H1 (cell line): Measurements from ENCODE around the gene SEC16A. TPM values are rescaled to one million over a fixed set of nuclear protein-coding genes. Genes with fewer than 3 reads are reported as not detected.

ENCODE experiments used
- CTCF ChIA-PET: fragments of 300-600 bp; sonication (Branson Sonifier 250); formaldehyde crosslinking; loops from one replicate; lab custom pipeline; 2021; ENCODE audit not compliant: partially characterized antibody; lab: Charles Lee
- POLR2A ChIA-PET: fragments of 300-600 bp; sonication (Branson Sonifier 250); formaldehyde crosslinking; loops from one replicate; lab custom pipeline; 2021; ENCODE audit warnings: inconsistent platforms; ENCODE audit not compliant: partially characterized antibody; lab: Charles Lee
- DNase-seq, 2 experiments: peaks; one replicate each; pipeline versions ENCODE4 v3.0.0 to v3.0.0-alpha.2; 2010 to 2022; ENCODE audit warnings: low spot score in 2 of 2, low read depth in 1 of 2, mixed read lengths in 1 of 2
- FAIRE-seq: peaks from 2 replicates; lab custom pipeline; 2011; peaks lifted over from hg19 to GRCh38; lab: Jason Lieb, UNC
- H2AFZ ChIP-seq: 2 replicates; pipeline ENCODE4 v1.8.1; 2012; ENCODE audit warnings: low read length, inconsistent platforms
- H2AK5ac ChIP-seq: 2 replicates; pipeline ENCODE4 v1.6.1; 2013; ENCODE audit warnings: low read depth, low read length
- H2BK120ac ChIP-seq: replicated peaks from 2 replicates; pipeline ENCODE3; 2013; ENCODE audit warnings: low read depth, low read length, inconsistent platforms
- H2BK12ac ChIP-seq: 2 replicates; pipeline ENCODE4 v1.6.1; 2013; ENCODE audit warnings: low read depth, low read length
- H2BK15ac ChIP-seq: 2 replicates; pipeline ENCODE4 v1.6.1; 2013; ENCODE audit warnings: low read length
- H2BK20ac ChIP-seq: 2 replicates; pipeline ENCODE4 v1.6.1; 2013; ENCODE audit warnings: low read length
- H2BK5ac ChIP-seq: 2 replicates; pipeline ENCODE4 v1.6.1; 2013; ENCODE audit warnings: low read depth, low read length
- H3K14ac ChIP-seq: 2 replicates; pipeline ENCODE4 v1.6.1; 2013; ENCODE audit warnings: inconsistent platforms; ENCODE audit not compliant: insufficient read length
- H3K18ac ChIP-seq: 2 replicates; pipeline ENCODE4 v1.6.1; 2013; ENCODE audit warnings: low read length; ENCODE audit errors: extremely low read depth
- H3K23ac ChIP-seq: 2 replicates; pipeline ENCODE4 v1.6.1; 2013; ENCODE audit warnings: inconsistent platforms; ENCODE audit not compliant: insufficient read length
- H3K23me2 ChIP-seq: 2 replicates; pipeline ENCODE4 v1.6.1; 2013; ENCODE audit warnings: low read depth, low read length
- H3K27ac ChIP-seq: 2 replicates; pipeline ENCODE4 v1.6.1; 2011; ENCODE audit warnings: low read depth, low read length, inconsistent platforms
- H3K27me3 ChIP-seq, 4 experiments: replicated peaks in 1 of 4; 1 replicate in 1 of 4; 2 replicates in 3 of 4; pipeline versions ENCODE4 v1.6.1 to v1.8.1; 2011 to 2013; ENCODE audit warnings: low read length in 3 of 4, mild to moderate bottlenecking in 3 of 4, inconsistent platforms in 2 of 4, mixed read lengths in 2 of 4, moderate library complexity in 1 of 4; ENCODE audit not compliant: control insufficient read depth in 3 of 4, insufficient read depth in 3 of 4; ENCODE audit errors: extremely low read depth in 1 of 4
- H3K36me3 ChIP-seq, 4 experiments: 2 replicates each; pipeline versions ENCODE4 v1.6.1 to v1.8.1; 2011 to 2013; ENCODE audit warnings: mild to moderate bottlenecking in 4 of 4, low read length in 3 of 4, moderate library complexity in 2 of 4, control low read depth in 1 of 4, inconsistent platforms in 1 of 4; ENCODE audit not compliant: insufficient read depth in 4 of 4, control insufficient read depth in 2 of 4
- H3K4ac ChIP-seq: replicated peaks from 2 replicates; pipeline ENCODE3; 2013; ENCODE audit warnings: low read length, low read depth, mixed read lengths, inconsistent platforms; ENCODE audit not compliant: insufficient read length
- H3K4me1 ChIP-seq, 4 experiments: replicated peaks in 1 of 4; 1 replicate in 1 of 4; 2 replicates in 3 of 4; pipeline versions ENCODE4 v1.6.1 to v1.8.1; 2011 to 2013; ENCODE audit warnings: low read length in 3 of 4, inconsistent platforms in 2 of 4, mixed read lengths in 1 of 4; ENCODE audit not compliant: insufficient read depth in 4 of 4, control insufficient read depth in 3 of 4
- H3K4me2 ChIP-seq, 2 experiments: 2 replicates each; pipeline versions ENCODE4 v1.6.1 to v1.8.1; 2011 to 2013; ENCODE audit warnings: low read depth in 2 of 2, low read length in 2 of 2, control low read depth in 1 of 2, inconsistent platforms in 1 of 2, mild to moderate bottlenecking in 1 of 2; ENCODE audit not compliant: insufficient read depth in 1 of 2
- H3K4me3 ChIP-seq, 4 experiments: fragments of 200-600, 300-600 bp in 1 of 4; sonication (generic), shearing (Covaris generic), sonication (Bioruptor Twin) in 1 of 4; 2 replicates each; pipeline versions ENCODE4 v1.5.1 to v1.8.1; 2011 to 2016; ENCODE audit warnings: low read length in 4 of 4, low read depth in 3 of 4, control low read depth in 2 of 4, inconsistent platforms in 2 of 4, mild to moderate bottlenecking in 2 of 4, mixed read lengths in 1 of 4, moderate library complexity in 1 of 4; ENCODE audit not compliant: insufficient read depth in 2 of 4; ENCODE audit errors: extremely low read depth in 1 of 4
- H3K56ac ChIP-seq: replicated peaks from 2 replicates; pipeline ENCODE3; 2013; ENCODE audit warnings: low read depth, mild to moderate bottlenecking, mixed read lengths, low read length, inconsistent platforms; ENCODE audit not compliant: insufficient read length
- H3K79me1 ChIP-seq: 2 replicates; pipeline ENCODE4 v1.6.1; 2013; ENCODE audit warnings: low read depth, low read length, control low read depth
- H3K79me2 ChIP-seq, 2 experiments: 2 replicates each; pipeline versions ENCODE4 v1.6.1 to v1.8.1; 2012 to 2013; ENCODE audit warnings: low read length in 2 of 2, mild to moderate bottlenecking in 2 of 2, inconsistent platforms in 1 of 2; ENCODE audit not compliant: insufficient read depth in 2 of 2, control insufficient read depth in 1 of 2
- H3K9ac ChIP-seq, 4 experiments: replicated peaks in 1 of 4; 1 replicate in 1 of 4; 2 replicates in 3 of 4; pipeline versions ENCODE4 v1.6.1 to v1.8.1; 2011 to 2013; ENCODE audit warnings: low read depth in 3 of 4, low read length in 3 of 4, control low read depth in 2 of 4, mild to moderate bottlenecking in 2 of 4, moderate library complexity in 2 of 4, inconsistent platforms in 1 of 4; ENCODE audit errors: extremely low read depth in 1 of 4
- H3K9me3 ChIP-seq, 2 experiments: 2 replicates each; pipeline versions ENCODE4 v1.6.1 to v1.8.1; 2012 to 2013; ENCODE audit warnings: mild to moderate bottlenecking in 2 of 2, moderate library complexity in 2 of 2, control low read depth in 1 of 2, inconsistent platforms in 1 of 2, low read depth in 1 of 2, low read length in 1 of 2, mixed read lengths in 1 of 2; ENCODE audit not compliant: insufficient read depth in 2 of 2
- H4K20me1 ChIP-seq, 2 experiments: replicated peaks in 1 of 2; 2 replicates each; pipeline versions ENCODE3 to v1.8.1; 2011 to 2013; ENCODE audit warnings: inconsistent platforms in 2 of 2, low read length in 2 of 2, mild to moderate bottlenecking in 1 of 2; ENCODE audit not compliant: insufficient read depth in 2 of 2, control insufficient read depth in 1 of 2
- H4K5ac ChIP-seq: 2 replicates; pipeline ENCODE4 v1.6.1; 2013; ENCODE audit warnings: low read length, low read depth, mixed read lengths, inconsistent platforms; ENCODE audit not compliant: insufficient read length
- H4K8ac ChIP-seq: 2 replicates; pipeline ENCODE4 v1.8.0; 2013; ENCODE audit warnings: mild to moderate bottlenecking, moderate library complexity, low read length, inconsistent platforms; ENCODE audit not compliant: insufficient read depth; ENCODE audit errors: extremely low read depth
- H4K91ac ChIP-seq: replicated peaks from 2 replicates; pipeline ENCODE3; 2013; ENCODE audit warnings: low read length, mixed read lengths, inconsistent platforms; ENCODE audit not compliant: insufficient read length
- CBX8 ChIP-seq: fragments of 300-800, 300-1000 bp; sonication (generic); IDR thresholded peaks from 2 replicates; pipeline ENCODE4 v1.7.1; 2016; ENCODE audit warnings: low read depth, low read length, borderline replicate concordance
- CTBP2 ChIP-seq: IDR thresholded peaks from 2 replicates; pipeline ENCODE4 v1.7.0; 2011; ENCODE audit warnings: borderline replicate concordance, mild to moderate bottlenecking, moderate library complexity, mixed read lengths, low read length; ENCODE audit not compliant: insufficient read depth, insufficient read length
- GABPA ChIP-seq: IDR thresholded peaks from 2 replicates; pipeline ENCODE4 v1.6.1; 2011; ENCODE audit warnings: mild to moderate bottlenecking, low read length, moderate library complexity, borderline replicate concordance; ENCODE audit not compliant: insufficient read depth
- JUN ChIP-seq: IDR thresholded peaks from 2 replicates; pipeline ENCODE4 v1.6.1; 2011; ENCODE audit warnings: low read depth, mild to moderate bottlenecking, improper control_type of control experiment, low read length
- MAX ChIP-seq: IDR thresholded peaks from 2 replicates; pipeline ENCODE4 v1.6.1; 2012; ENCODE audit warnings: inconsistent platforms
- RBBP5 ChIP-seq: IDR thresholded peaks from 2 replicates; pipeline ENCODE4 v1.7.1; 2012; ENCODE audit warnings: low read depth, mild to moderate bottlenecking, inconsistent platforms, low read length, moderate library complexity, borderline replicate concordance
- RFX5 ChIP-seq: IDR thresholded peaks from 2 replicates; pipeline ENCODE4 v1.6.1; 2011; ENCODE audit warnings: low read depth, low read length, improper control_type of control experiment, borderline replicate concordance
- SIX5 ChIP-seq: IDR thresholded peaks from 2 replicates; pipeline ENCODE4 v1.6.1; 2011; ENCODE audit warnings: mild to moderate bottlenecking, low read depth, low read length
- SUZ12 ChIP-seq: fragments of 200-600 bp; sonication (generic); IDR thresholded peaks from 2 replicates; pipeline ENCODE4 v1.6.1; 2012; ENCODE audit warnings: mild to moderate bottlenecking, inconsistent platforms, low read length, moderate library complexity, mixed read lengths
- TCF12 ChIP-seq: IDR thresholded peaks from 2 replicates; pipeline ENCODE4 v1.6.1; 2011; ENCODE audit warnings: low read depth, mild to moderate bottlenecking, low read length
- USF2 ChIP-seq: IDR thresholded peaks from 2 replicates; pipeline ENCODE4 v1.6.1; 2011; ENCODE audit warnings: low read length, improper control_type of control experiment
- YY1 ChIP-seq: IDR thresholded peaks from 2 replicates; pipeline ENCODE4 v1.6.1; 2011; ENCODE audit warnings: low read depth, mild to moderate bottlenecking, low read length
- WGBS, 2 experiments: shearing (Covaris generic) in 1 of 2; methylation state at CpG; one replicate each; pipeline versions ENCODE4 v1.1.6 to v1.1.7; 2013 to 2015; ENCODE audit warnings: low lambda C conversion rate in 2 of 2, mixed read lengths in 2 of 2, inconsistent platforms in 1 of 2, low coverage in 1 of 2, missing lambda C conversion rate in 1 of 2; ENCODE audit not compliant: insufficient replicate concordance in 2 of 2, insufficient coverage in 1 of 2, insufficient read length in 1 of 2; ENCODE audit errors: extremely low coverage in 1 of 2, missing lambda C conversion rate in 1 of 2; 5-methylcytosine and 5-hydroxymethylcytosine counted together
- polyA plus RNA-seq, 7 experiments: library from polyadenylated mRNA; depleted of rRNA in 3 of 7; stranded (reverse) in 5 of 7; unstranded in 2 of 7; fragments of >200 nt in 5 of 7; fragments of 200-250 nt in 2 of 7; gene quantifications; 1 replicate in 5 of 7; 2 replicates in 1 of 7; 4 replicates in 1 of 7; pipeline versions ENCODE4 v1.2.1 to v1.2.3, GENCODE V29; 2011 to 2013; ENCODE audit warnings: missing spikeins in 2 of 7, mixed read lengths in 2 of 7
- total RNA-seq: library from RNA; stranded (reverse); fragmentation: NEBNext Ultra II Directional; extraction: Animal tissue kit (Norgen Biotek cat#: 25700); gene quantifications from 2 replicates; pipeline ENCODE4 v1.2.1, GENCODE V29; 2021

Gene SEC16A
- total and polyA plus RNA-seq, 2 of the 8 experiments (the other 6 are each of a cell fraction or from before 2014, with no cell fraction given), result 21.6 to 49.0 TPM

- ChIA-PET CTCF (interaction anchor here (0.7 to 3.2 kb wide), 6 partner anchors 10 to 240 kb away, joined by 3 to 10 read pairs (median 3); no protein-coding TSS in a partner anchor), POLR2A (interaction anchor here (1.3 to 14.6 kb wide), 6 partner anchors 14 to 40 kb away, joined by 3 to 139 read pairs (median 24); partner anchors contain the start of gene DNLZ)
- Histone ChIP-seq H3K4me1 (peaks cover 0 to 8% (median 6%) of the 10 kb centered on the region in 4 experiments; a peak in 5 of 7 replicates), H3K4ac (no peak overlapping the region), H4K8ac (peak overlapping the region; percentile 3; the same call in 1 of the 2 replicates), H3K18ac (no peak overlapping the region), H3K36me3 (peaks cover 16 to 49% (median 38%) of the 10 kb centered on the region in 4 experiments; a peak in 7 of 8 replicates), H2AFZ (no peak overlapping the region), H3K9me3 (no peaks in the 10 kb centered on the region), H2BK20ac (no peak overlapping the region), H3K9ac (no peak overlapping the region), H3K14ac (no peak overlapping the region), H3K4me3 (no peak overlapping the region), H4K20me1 (peaks cover 6 to 11% of the 10 kb centered on the region in 2 experiments), H3K4me2 (no peak overlapping the region), H2BK5ac (no peak overlapping the region), H2BK12ac (no peak overlapping the region), H3K23ac (no peak overlapping the region), H4K5ac (no peak overlapping the region), H2AK5ac (no peak overlapping the region), H2BK15ac (no peak overlapping the region), H4K91ac (no peak overlapping the region), H3K23me2 (peaks cover 6% of the 10 kb centered on the region; the same call in 1 of the 2 replicates), H2BK120ac (no peak overlapping the region), H3K79me2 (peaks cover 0 to 17% of the 10 kb centered on the region in 2 experiments; a peak in 2 of 4 replicates), H3K27ac (no peak overlapping the region; the same call in 1 of the 2 replicates), H3K79me1 (peaks cover 10% of the 10 kb centered on the region), H3K56ac (no peak overlapping the region), H3K27me3 (no peaks in the 10 kb centered on the region)
- WGBS, 2 experiments, result 100% methylated on average over 4 of the region's 5 CpGs; no CpG with 5 or more reads in 1 of the 2 experiments
- no peak for DNase-seq
- no peak for FAIRE-seq
- no peak for TF ChIP-seq MAX
- TF ChIP-seq TCF12, result no peak
- no peak for TF ChIP-seq USF2
- no peak for TF ChIP-seq SUZ12
- no peak for TF ChIP-seq RFX5
- TF ChIP-seq JUN, result no peak
- no peak for TF ChIP-seq CTBP2
- no peak for TF ChIP-seq RBBP5
- no peak for TF ChIP-seq GABPA
- no peak for TF ChIP-seq SIX5
- no peak for TF ChIP-seq YY1
- TF ChIP-seq CBX8, result no peak
Observed at GRCh38 chr9:136403538-136403914, 79.3 kb downstream of the SEC16A start.
